Measurements from ENCODE around the gene RTN4.

GRCh38 chr2:54949431-54949830, 100.8 kb downstream of the RTN4 start:
- no peak for TF ChIP-seq CTCF (IDR thresholded peaks at IDR 0.05 in 4 of 5, conservative IDR thresholded peaks at IDR 0.05 in 1 of 5)
- TF ChIP-seq POLR2A (IDR thresholded peaks at IDR 0.05) = no peak

Data from gastrocnemius medialis (tissue), 4 donors.